H1 (cell line): ENCODE results near the gene KLF13. TPM values are rescaled to one million over a fixed set of nuclear protein-coding genes. Genes with fewer than 3 reads are reported as not detected.

Source experiments
- CTCF ChIA-PET: fragments of 300-600 bp; sonication (Branson Sonifier 250); formaldehyde crosslinking; loops from one replicate; lab custom pipeline; 2021; ENCODE audit not compliant: partially characterized antibody; lab: Charles Lee
- POLR2A ChIA-PET: fragments of 300-600 bp; sonication (Branson Sonifier 250); formaldehyde crosslinking; loops from one replicate; lab custom pipeline; 2021; ENCODE audit warnings: inconsistent platforms; ENCODE audit not compliant: partially characterized antibody; lab: Charles Lee
- DNase-seq, 2 experiments: peaks; one replicate each; pipeline versions ENCODE4 v3.0.0 to v3.0.0-alpha.2; 2010 to 2022; ENCODE audit warnings: low spot score in 2 of 2, low read depth in 1 of 2, mixed read lengths in 1 of 2
- FAIRE-seq: peaks from 2 replicates; lab custom pipeline; 2011; peaks lifted over from hg19 to GRCh38; lab: Jason Lieb, UNC
- H2AFZ ChIP-seq: 2 replicates; pipeline ENCODE4 v1.8.1; 2012; ENCODE audit warnings: low read length, inconsistent platforms
- H2AK5ac ChIP-seq: 2 replicates; pipeline ENCODE4 v1.6.1; 2013; ENCODE audit warnings: low read depth, low read length
- H2BK120ac ChIP-seq: replicated peaks from 2 replicates; pipeline ENCODE3; 2013; ENCODE audit warnings: low read depth, low read length, inconsistent platforms
- H2BK12ac ChIP-seq: 2 replicates; pipeline ENCODE4 v1.6.1; 2013; ENCODE audit warnings: low read depth, low read length
- H2BK15ac ChIP-seq: 2 replicates; pipeline ENCODE4 v1.6.1; 2013; ENCODE audit warnings: low read length
- H2BK20ac ChIP-seq: 2 replicates; pipeline ENCODE4 v1.6.1; 2013; ENCODE audit warnings: low read length
- H2BK5ac ChIP-seq: 2 replicates; pipeline ENCODE4 v1.6.1; 2013; ENCODE audit warnings: low read depth, low read length
- H3K14ac ChIP-seq: 2 replicates; pipeline ENCODE4 v1.6.1; 2013; ENCODE audit warnings: inconsistent platforms; ENCODE audit not compliant: insufficient read length
- H3K18ac ChIP-seq: 2 replicates; pipeline ENCODE4 v1.6.1; 2013; ENCODE audit warnings: low read length; ENCODE audit errors: extremely low read depth
- H3K23ac ChIP-seq: 2 replicates; pipeline ENCODE4 v1.6.1; 2013; ENCODE audit warnings: inconsistent platforms; ENCODE audit not compliant: insufficient read length
- H3K23me2 ChIP-seq: 2 replicates; pipeline ENCODE4 v1.6.1; 2013; ENCODE audit warnings: low read depth, low read length
- H3K27ac ChIP-seq: 2 replicates; pipeline ENCODE4 v1.6.1; 2011; ENCODE audit warnings: low read depth, low read length, inconsistent platforms
- H3K27me3 ChIP-seq, 4 experiments: replicated peaks in 1 of 4; 1 replicate in 1 of 4; 2 replicates in 3 of 4; pipeline versions ENCODE4 v1.6.1 to v1.8.1; 2011 to 2013; ENCODE audit warnings: low read length in 3 of 4, mild to moderate bottlenecking in 3 of 4, inconsistent platforms in 2 of 4, mixed read lengths in 2 of 4, moderate library complexity in 1 of 4; ENCODE audit not compliant: control insufficient read depth in 3 of 4, insufficient read depth in 3 of 4; ENCODE audit errors: extremely low read depth in 1 of 4
- H3K36me3 ChIP-seq, 4 experiments: 2 replicates each; pipeline versions ENCODE4 v1.6.1 to v1.8.1; 2011 to 2013; ENCODE audit warnings: mild to moderate bottlenecking in 4 of 4, low read length in 3 of 4, moderate library complexity in 2 of 4, control low read depth in 1 of 4, inconsistent platforms in 1 of 4; ENCODE audit not compliant: insufficient read depth in 4 of 4, control insufficient read depth in 2 of 4
- H3K4ac ChIP-seq: replicated peaks from 2 replicates; pipeline ENCODE3; 2013; ENCODE audit warnings: low read length, low read depth, mixed read lengths, inconsistent platforms; ENCODE audit not compliant: insufficient read length
- H3K4me1 ChIP-seq, 4 experiments: replicated peaks in 1 of 4; 1 replicate in 1 of 4; 2 replicates in 3 of 4; pipeline versions ENCODE4 v1.6.1 to v1.8.1; 2011 to 2013; ENCODE audit warnings: low read length in 3 of 4, inconsistent platforms in 2 of 4, mixed read lengths in 1 of 4; ENCODE audit not compliant: insufficient read depth in 4 of 4, control insufficient read depth in 3 of 4
- H3K4me2 ChIP-seq, 2 experiments: 2 replicates each; pipeline versions ENCODE4 v1.6.1 to v1.8.1; 2011 to 2013; ENCODE audit warnings: low read depth in 2 of 2, low read length in 2 of 2, control low read depth in 1 of 2, inconsistent platforms in 1 of 2, mild to moderate bottlenecking in 1 of 2; ENCODE audit not compliant: insufficient read depth in 1 of 2
- H3K4me3 ChIP-seq, 4 experiments: fragments of 200-600, 300-600 bp in 1 of 4; sonication (generic), shearing (Covaris generic), sonication (Bioruptor Twin) in 1 of 4; 2 replicates each; pipeline versions ENCODE4 v1.5.1 to v1.8.1; 2011 to 2016; ENCODE audit warnings: low read length in 4 of 4, low read depth in 3 of 4, control low read depth in 2 of 4, inconsistent platforms in 2 of 4, mild to moderate bottlenecking in 2 of 4, mixed read lengths in 1 of 4, moderate library complexity in 1 of 4; ENCODE audit not compliant: insufficient read depth in 2 of 4; ENCODE audit errors: extremely low read depth in 1 of 4
- H3K56ac ChIP-seq: replicated peaks from 2 replicates; pipeline ENCODE3; 2013; ENCODE audit warnings: low read depth, mild to moderate bottlenecking, mixed read lengths, low read length, inconsistent platforms; ENCODE audit not compliant: insufficient read length
- H3K79me1 ChIP-seq: 2 replicates; pipeline ENCODE4 v1.6.1; 2013; ENCODE audit warnings: low read depth, low read length, control low read depth
- H3K79me2 ChIP-seq, 2 experiments: 2 replicates each; pipeline versions ENCODE4 v1.6.1 to v1.8.1; 2012 to 2013; ENCODE audit warnings: low read length in 2 of 2, mild to moderate bottlenecking in 2 of 2, inconsistent platforms in 1 of 2; ENCODE audit not compliant: insufficient read depth in 2 of 2, control insufficient read depth in 1 of 2
- H3K9ac ChIP-seq, 4 experiments: replicated peaks in 1 of 4; 1 replicate in 1 of 4; 2 replicates in 3 of 4; pipeline versions ENCODE4 v1.6.1 to v1.8.1; 2011 to 2013; ENCODE audit warnings: low read depth in 3 of 4, low read length in 3 of 4, control low read depth in 2 of 4, mild to moderate bottlenecking in 2 of 4, moderate library complexity in 2 of 4, inconsistent platforms in 1 of 4; ENCODE audit errors: extremely low read depth in 1 of 4
- H3K9me3 ChIP-seq, 2 experiments: 2 replicates each; pipeline versions ENCODE4 v1.6.1 to v1.8.1; 2012 to 2013; ENCODE audit warnings: mild to moderate bottlenecking in 2 of 2, moderate library complexity in 2 of 2, control low read depth in 1 of 2, inconsistent platforms in 1 of 2, low read depth in 1 of 2, low read length in 1 of 2, mixed read lengths in 1 of 2; ENCODE audit not compliant: insufficient read depth in 2 of 2
- H4K20me1 ChIP-seq, 2 experiments: replicated peaks in 1 of 2; 2 replicates each; pipeline versions ENCODE3 to v1.8.1; 2011 to 2013; ENCODE audit warnings: inconsistent platforms in 2 of 2, low read length in 2 of 2, mild to moderate bottlenecking in 1 of 2; ENCODE audit not compliant: insufficient read depth in 2 of 2, control insufficient read depth in 1 of 2
- H4K5ac ChIP-seq: 2 replicates; pipeline ENCODE4 v1.6.1; 2013; ENCODE audit warnings: low read length, low read depth, mixed read lengths, inconsistent platforms; ENCODE audit not compliant: insufficient read length
- H4K8ac ChIP-seq: 2 replicates; pipeline ENCODE4 v1.8.0; 2013; ENCODE audit warnings: mild to moderate bottlenecking, moderate library complexity, low read length, inconsistent platforms; ENCODE audit not compliant: insufficient read depth; ENCODE audit errors: extremely low read depth
- H4K91ac ChIP-seq: replicated peaks from 2 replicates; pipeline ENCODE3; 2013; ENCODE audit warnings: low read length, mixed read lengths, inconsistent platforms; ENCODE audit not compliant: insufficient read length
- BRCA1 ChIP-seq: IDR thresholded peaks from 2 replicates; pipeline ENCODE4 v1.6.1; 2012; ENCODE audit warnings: low read depth, low read length, improper control_type of control experiment
- HDAC2 ChIP-seq, 2 experiments: fragments of 300-600 bp in 1 of 2; sonication (generic) in 1 of 2; IDR thresholded peaks; 2 replicates each; pipeline ENCODE4 v1.6.1; 2011 to 2012; ENCODE audit warnings: low read depth in 2 of 2, low read length in 2 of 2, mild to moderate bottlenecking in 2 of 2, moderate library complexity in 2 of 2, borderline replicate concordance in 1 of 2, inconsistent platforms in 1 of 2
- HDAC6 ChIP-seq: IDR thresholded peaks from one replicate; pipeline ENCODE4 v1.7.1; 2012; ENCODE audit warnings: low read depth, mild to moderate bottlenecking, inconsistent platforms, low read length, moderate library complexity
- MAFK ChIP-seq: IDR thresholded peaks from 2 replicates; pipeline ENCODE4 v1.6.1; 2012; ENCODE audit warnings: low read depth, mild to moderate bottlenecking, improper control_type of control experiment, low read length
- SAP30 ChIP-seq: fragments of 300-600 bp; sonication (generic); IDR thresholded peaks from 2 replicates; pipeline ENCODE4 v1.7.1; 2012; ENCODE audit warnings: low read length, moderate library complexity, mild to moderate bottlenecking, inconsistent platforms; ENCODE audit not compliant: insufficient read depth, insufficient replicate concordance
- SIN3A ChIP-seq, 2 experiments: IDR thresholded peaks in 1 of 2; conservative IDR thresholded peaks in 1 of 2; 2 replicates each; pipeline ENCODE4 v1.6.1; 2011 to 2012; ENCODE audit warnings: low read length in 2 of 2, improper control_type of control experiment in 1 of 2, low read depth in 1 of 2, mild to moderate bottlenecking in 1 of 2
- SP1 ChIP-seq: IDR thresholded peaks from 2 replicates; pipeline ENCODE4 v1.6.1; 2011; ENCODE audit warnings: low read depth, low read length
- TBP ChIP-seq: IDR thresholded peaks from 2 replicates; pipeline ENCODE4 v1.6.1; 2011; ENCODE audit warnings: low read depth, low read length, improper control_type of control experiment
- WGBS, 2 experiments: shearing (Covaris generic) in 1 of 2; methylation state at CpG; one replicate each; pipeline versions ENCODE4 v1.1.6 to v1.1.7; 2013 to 2015; ENCODE audit warnings: low lambda C conversion rate in 2 of 2, mixed read lengths in 2 of 2, inconsistent platforms in 1 of 2, low coverage in 1 of 2, missing lambda C conversion rate in 1 of 2; ENCODE audit not compliant: insufficient replicate concordance in 2 of 2, insufficient coverage in 1 of 2, insufficient read length in 1 of 2; ENCODE audit errors: extremely low coverage in 1 of 2, missing lambda C conversion rate in 1 of 2; 5-methylcytosine and 5-hydroxymethylcytosine counted together
- polyA plus RNA-seq, 7 experiments: library from polyadenylated mRNA; depleted of rRNA in 3 of 7; stranded (reverse) in 5 of 7; unstranded in 2 of 7; fragments of >200 nt in 5 of 7; fragments of 200-250 nt in 2 of 7; gene quantifications; 1 replicate in 5 of 7; 2 replicates in 1 of 7; 4 replicates in 1 of 7; pipeline versions ENCODE4 v1.2.1 to v1.2.3, GENCODE V29; 2011 to 2013; ENCODE audit warnings: missing spikeins in 2 of 7, mixed read lengths in 2 of 7
- total RNA-seq: library from RNA; stranded (reverse); fragmentation: NEBNext Ultra II Directional; extraction: Animal tissue kit (Norgen Biotek cat#: 25700); gene quantifications from 2 replicates; pipeline ENCODE4 v1.2.1, GENCODE V29; 2021

KLF13 gene
- total and polyA plus RNA-seq, 2 of the 8 experiments (the other 6 are each of a cell fraction or from before 2014, with no cell fraction given): 18.3 to 33.4 TPM

DNA sequence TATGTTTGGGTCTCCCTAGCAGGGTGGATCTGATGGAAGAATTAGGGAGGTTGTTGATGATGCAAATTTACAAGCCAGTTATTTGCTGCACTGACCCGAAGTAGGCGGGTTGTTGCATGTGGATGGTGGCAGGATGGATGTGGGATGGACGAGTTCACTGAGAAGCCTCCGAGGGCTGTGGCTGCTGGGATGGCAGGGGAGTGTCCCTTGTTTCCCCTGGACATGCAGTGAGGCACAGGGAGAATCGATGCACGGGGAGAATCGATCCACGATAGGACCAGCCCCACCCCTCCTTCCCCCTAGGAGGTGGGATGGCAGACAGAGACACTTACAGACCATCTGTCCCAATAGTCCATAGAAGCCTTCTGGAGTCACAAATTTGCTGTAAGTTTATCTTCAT lies 31.0 kb upstream of the KLF13 start:
- no peaks in the 10 kb centered on the region for H3K9me3 ChIP-seq
- no peak overlapping the region for H3K14ac ChIP-seq
- no peaks in the 10 kb centered on the region; a peak in 1 of 7 replicates for H3K27me3 ChIP-seq
- no peak overlapping the region for H3K23ac ChIP-seq
- no peak overlapping the region for H3K4me3 ChIP-seq
- H3K56ac ChIP-seq: no peak overlapping the region
- H2BK5ac ChIP-seq: no peak overlapping the region
- H2BK15ac ChIP-seq: 0 out of 2 replicates have a peak overlapping the region, but pooled peaks have one; percentile 53
- H3K23me2 ChIP-seq: no peaks in the 10 kb centered on the region; the same call in 1 of the 2 replicates
- POLR2A ChIA-PET: interaction anchor here (1.2 to 1.5 kb wide), 2 partner anchors 13 to 71 kb away, joined by 3 to 4 read pairs; no protein-coding TSS in a partner anchor
- no peak overlapping the region for H4K5ac ChIP-seq
- no peak overlapping the region for H3K4ac ChIP-seq
- no peaks in the 10 kb centered on the region for H3K79me2 ChIP-seq
- H3K79me1 ChIP-seq: no peaks in the 10 kb centered on the region
- H3K4me2 ChIP-seq: no peak overlapping the region
- TF ChIP-seq MAFK: no peak
- no peak for TF ChIP-seq TBP
- TF ChIP-seq HDAC2 (IDR thresholded peaks at IDR 0.05; ENCODE audit: borderline replicate concordance in 1 of 2, low read depth in 2 of 2, low read length in 2 of 2): no peak
- TF ChIP-seq SIN3A (conservative IDR thresholded peaks at IDR 0.05 in 1 of 2, IDR thresholded peaks at IDR 0.05 in 1 of 2; ENCODE audit: low read depth in 1 of 2, low read length in 2 of 2): no peak
- TF ChIP-seq HDAC6: no peak
- no peak for TF ChIP-seq SAP30
- no peak for TF ChIP-seq BRCA1
- no peak for TF ChIP-seq SP1
- TF ChIP-seq, all 59 proteins: peak for 0
- WGBS, 2 experiments: 81% methylated on average over 8 of the region's 8 CpGs; no CpG with 5 or more reads in 1 of the 2 experiments
- Histone ChIP-seq H3K18ac (no peak overlapping the region), H4K8ac (no peak overlapping the region), H3K36me3 (no peaks in the 10 kb centered on the region), H2BK120ac (no peak overlapping the region), H2AFZ (no peak overlapping the region), H3K27ac (no peak overlapping the region), H2AK5ac (no peak overlapping the region), H3K4me1 (peaks cover 2 to 15% (median 11%) of the 10 kb centered on the region in 4 experiments), H2BK20ac (peak overlapping the region; percentile 48; the same call in 1 of the 2 replicates), H4K20me1 (no peaks in the 10 kb centered on the region), H3K9ac (no peak overlapping the region), H4K91ac (no peak overlapping the region), H2BK12ac (peak overlapping the region; percentile 60; the same call in 1 of the 2 replicates)
- CTCF ChIA-PET: interaction anchor here (0.8 to 1.4 kb wide), 2 partner anchors 20 to 81 kb away, joined by 3 to 4 read pairs; no protein-coding TSS in a partner anchor
- DNase-seq: peak in 1 of 2 experiments; percentile 39
- FAIRE-seq: no peak
